ENCODE data around the gene ZNF324B. TPM values are rescaled to one million over a fixed set of nuclear protein-coding genes. Genes with fewer than 3 reads are reported as not detected.

Gene ZNF324B
- total and polyA plus RNA-seq, 2 of the 8 experiments (the other 6 are each of a cell fraction or from before 2014, with no cell fraction given), result 2.9 to 6.0 TPM

GRCh38 chr19:58429745-58430144, 21.7 kb upstream of the ZNF324B start (continued):
- no peak for TF ChIP-seq CTCF (IDR thresholded peaks at IDR 0.05; ENCODE audit: control extremely low read depth in 1 of 3, insufficient read depth in 1 of 3, low read depth in 1 of 3, low read length in 3 of 3)
- TF ChIP-seq HDAC2 (IDR thresholded peaks at IDR 0.05; ENCODE audit: borderline replicate concordance in 1 of 2, low read depth in 2 of 2, low read length in 2 of 2), result no peak
- TF ChIP-seq SP4 (IDR thresholded peaks at IDR 0.05; ENCODE audit: low read length), result no peak
- TF ChIP-seq PHF8 (conservative IDR thresholded peaks at IDR 0.05; ENCODE audit: low read depth, low read length), result no peak
- TF ChIP-seq CHD2 (IDR thresholded peaks at IDR 0.05; ENCODE audit: low read length), result no peak
- no peak for TF ChIP-seq ZNF274 (IDR thresholded peaks at IDR 0.05; ENCODE audit: borderline replicate concordance, extremely low read depth, low read length)
- no peak for TF ChIP-seq TAF1 (IDR thresholded peaks at IDR 0.05; ENCODE audit: low read depth, low read length)
- no peak for TF ChIP-seq SIN3A (conservative IDR thresholded peaks at IDR 0.05 in 1 of 2, IDR thresholded peaks at IDR 0.05 in 1 of 2; ENCODE audit: low read depth in 1 of 2, low read length in 2 of 2)

Measured in H1 (cell line).